ENCODE results near the gene CPZ.

- no peak for TF ChIP-seq CTCF (IDR thresholded peaks at IDR 0.05; ENCODE audit: low read length)
- no peak for TF ChIP-seq EZH2 (optimal IDR thresholded peaks at IDR 0.05; ENCODE audit: low read depth, low read length)
These were observed 55.1 kb downstream of the CPZ start for GRCh38 chr4:8647626-8648025.
